Karpas-422 (cell line): ENCODE data around the gene METRNL. TPM values are rescaled to one million over a fixed set of nuclear protein-coding genes. Genes with fewer than 3 reads are reported as not detected.
"Not testable (repeated sequence)": the region's sequence is repeated elsewhere in the genome, so short reads cannot be mapped to it uniquely, and the experiment has no call there.

Source experiments
- DNase-seq: peaks from one replicate; pipeline ENCODE4 v3.0.0-alpha.2; 2015
- H2AFZ ChIP-seq: fragments of 200-600 bp; sonication (generic); 2 replicates; pipeline ENCODE4 v1.6.1; 2014; ENCODE audit warnings: antibody characterized with exemption, low read length, mixed read lengths
- H3K27ac ChIP-seq: fragments of 200-600 bp; sonication (generic); 2 replicates; pipeline ENCODE4 v1.5.1; 2014; ENCODE audit warnings: mild to moderate bottlenecking, low read length, moderate library complexity
- H3K27me3 ChIP-seq: fragments of 200-600 bp; sonication (generic); 2 replicates; pipeline ENCODE4 v1.6.1; 2014; ENCODE audit warnings: low read length, mixed read lengths
- H3K36me3 ChIP-seq: fragments of 200-600 bp; sonication (generic); 2 replicates; pipeline ENCODE4 v1.6.1; 2014; ENCODE audit warnings: low read length, mixed read lengths; ENCODE audit not compliant: insufficient read depth
- H3K4me1 ChIP-seq: fragments of 200-600 bp; sonication (generic); 2 replicates; pipeline ENCODE4 v1.6.1; 2014; ENCODE audit warnings: mild to moderate bottlenecking, low read length, mixed read lengths
- H3K4me2 ChIP-seq: fragments of 200-600 bp; sonication (generic); 2 replicates; pipeline ENCODE4 v1.6.1; 2014; ENCODE audit warnings: low read length, low read depth, mild to moderate bottlenecking; ENCODE audit not compliant: poor library complexity, severe bottlenecking
- H3K4me3 ChIP-seq: fragments of 200-600 bp; sonication (generic); 2 replicates; pipeline ENCODE4 v1.5.1; 2014; ENCODE audit warnings: mild to moderate bottlenecking, antibody characterized with exemption, low read length, mixed read lengths
- H3K79me2 ChIP-seq: fragments of 200-600 bp; sonication (generic); 2 replicates; pipeline ENCODE4 v1.6.1; 2014; ENCODE audit warnings: mild to moderate bottlenecking, low read length, mixed read lengths
- H3K9ac ChIP-seq: fragments of 200-600 bp; sonication (generic); 2 replicates; pipeline ENCODE4 v1.6.0; 2014; ENCODE audit warnings: low read length
- H3K9me2 ChIP-seq: fragments of 200-600 bp; sonication (generic), shearing (Covaris generic); replicated peaks from 2 replicates; pipeline ENCODE4 v1.6.0; 2014; ENCODE audit warnings: mild to moderate bottlenecking, low read length, moderate library complexity; ENCODE audit not compliant: insufficient read depth
- H3K9me3 ChIP-seq: fragments of 300-700, 200-600 bp; sonication (generic); 2 replicates; pipeline ENCODE4 v1.6.1; 2014; ENCODE audit warnings: low read length, mixed read lengths
- H4K20me1 ChIP-seq: fragments of 200-600 bp; sonication (generic); 2 replicates; pipeline ENCODE4 v1.6.1; 2014; ENCODE audit warnings: mild to moderate bottlenecking, antibody characterized with exemption, low read length, low read depth; ENCODE audit not compliant: insufficient read depth
- total RNA-seq: library from RNA; depleted of rRNA; stranded (reverse); fragments of >200 nt; shearing (Covaris generic); gene quantifications from 2 replicates; pipeline ENCODE4 v1.2.3, GENCODE V29; 2014; ENCODE audit warnings: low replicate concordance

Gene METRNL
- total RNA-seq, 1 experiment from 2014 or later, result 2.4 TPM

DNA sequence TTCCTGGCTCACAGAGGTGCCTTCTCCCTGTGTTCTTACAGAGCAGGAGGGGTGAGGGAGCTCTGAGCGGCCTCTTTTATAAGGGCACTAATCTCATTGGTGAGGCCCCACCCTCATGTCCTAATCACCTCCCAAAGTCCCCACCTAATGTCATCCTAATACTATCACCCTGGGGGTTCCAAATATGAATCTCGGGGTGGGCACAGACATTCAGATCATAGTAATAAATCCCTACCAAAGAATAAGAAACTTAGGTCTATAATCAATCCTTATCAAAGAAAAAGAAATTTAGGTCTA lies 32.3 kb upstream of the METRNL start:
- H3K9me2 ChIP-seq, result no peaks in the 10 kb centered on the region

GRCh38 chr17:83047818-83048475 lies 31.5 kb upstream of the METRNL start:
- H3K27ac ChIP-seq, H4K20me1 ChIP-seq, H2AFZ ChIP-seq, H3K9me3 ChIP-seq, H3K27me3 ChIP-seq, H3K9ac ChIP-seq, H3K9me2 ChIP-seq, H3K4me2 ChIP-seq, DNase-seq, H3K4me3 ChIP-seq, H3K79me2 ChIP-seq: not testable (repeated sequence)
- peaks cover 12% of the 10 kb centered on the region for H3K4me1 ChIP-seq
- H3K36me3 ChIP-seq, result peaks cover 18% of the 10 kb centered on the region

More for the DNA sequence above, 32.3 kb upstream of the METRNL start:
- Histone ChIP-seq H3K36me3 (peaks cover 26% of the 10 kb centered on the region), H2AFZ (no peak overlapping the region), H3K9me3 (peaks cover 13% of the 10 kb centered on the region), H3K4me2 (no peak overlapping the region), H3K9ac (no peak overlapping the region), H3K79me2 (no peaks in the 10 kb centered on the region), H3K4me3 (no peak overlapping the region), H4K20me1 (no peaks in the 10 kb centered on the region), H3K4me1 (peaks cover 6% of the 10 kb centered on the region), H3K27me3 (no peaks in the 10 kb centered on the region), H3K27ac (no peak overlapping the region)
- DNase-seq, result no peak

- Histone ChIP-seq H3K36me3 (peaks cover 10% of the 10 kb centered on the region), H3K9me3 (peaks cover 6% of the 10 kb centered on the region; the same call in 1 of the 2 replicates), H3K27ac (peak overlapping the region; percentile 53; the same call in 1 of the 2 replicates), H3K9ac (peak overlapping the region; percentile 83), H3K9me2 (no peaks in the 10 kb centered on the region), H3K27me3 (no peaks in the 10 kb centered on the region), H3K4me1 (peaks cover 24% of the 10 kb centered on the region), H3K79me2 (no peaks in the 10 kb centered on the region), H4K20me1 (no peaks in the 10 kb centered on the region), H3K4me3 (peak overlapping the region; percentile 75), H3K4me2 (peak overlapping the region; percentile 82), H2AFZ (peak overlapping the region; percentile 72; the same call in 1 of the 2 replicates)
- DNase-seq, result no peak
Observed at GRCh38 chr17:83050651-83051395, 28.6 kb upstream of the METRNL start.

- H3K79me2 ChIP-seq, result no peaks in the 10 kb centered on the region
- peak; percentile 99 for DNase-seq
- H3K36me3 ChIP-seq, result peaks cover 5% of the 10 kb centered on the region
- H3K9ac ChIP-seq, result peak overlapping the region; percentile 83
- H3K9me2 ChIP-seq, result no peaks in the 10 kb centered on the region
- peak overlapping the region; percentile 87; the same call in 1 of the 2 replicates for H2AFZ ChIP-seq
- H3K4me3 ChIP-seq, result peak overlapping the region; percentile 75
- H3K27ac ChIP-seq, result peak overlapping the region; percentile 53; the same call in 1 of the 2 replicates
- H3K9me3 ChIP-seq, result peaks cover 4% of the 10 kb centered on the region; the same call in 1 of the 2 replicates
- H3K4me1 ChIP-seq, result peaks cover 24% of the 10 kb centered on the region
- H4K20me1 ChIP-seq, result no peaks in the 10 kb centered on the region
- peak overlapping the region; percentile 82 for H3K4me2 ChIP-seq
- H3K27me3 ChIP-seq, result no peaks in the 10 kb centered on the region
Observed at GRCh38 chr17:83051396-83052240, 27.8 kb upstream of the METRNL start.

- Histone ChIP-seq H3K4me3 (peak overlapping the region; percentile 64), H3K27ac (no peak overlapping the region), H3K9me3 (no peaks in the 10 kb centered on the region), H3K27me3 (no peaks in the 10 kb centered on the region), H3K4me2 (peak overlapping the region; percentile 77), H3K79me2 (no peaks in the 10 kb centered on the region), H3K9ac (peak overlapping the region; percentile 77), H2AFZ (peak overlapping the region; percentile 87; the same call in 1 of the 2 replicates), H3K4me1 (peaks cover 24% of the 10 kb centered on the region), H3K36me3 (no peaks in the 10 kb centered on the region), H4K20me1 (no peaks in the 10 kb centered on the region), H3K9me2 (no peaks in the 10 kb centered on the region)
- no peak for DNase-seq
Observed at GRCh38 chr17:83052241-83052564, 27.2 kb upstream of the METRNL start.

DNA sequence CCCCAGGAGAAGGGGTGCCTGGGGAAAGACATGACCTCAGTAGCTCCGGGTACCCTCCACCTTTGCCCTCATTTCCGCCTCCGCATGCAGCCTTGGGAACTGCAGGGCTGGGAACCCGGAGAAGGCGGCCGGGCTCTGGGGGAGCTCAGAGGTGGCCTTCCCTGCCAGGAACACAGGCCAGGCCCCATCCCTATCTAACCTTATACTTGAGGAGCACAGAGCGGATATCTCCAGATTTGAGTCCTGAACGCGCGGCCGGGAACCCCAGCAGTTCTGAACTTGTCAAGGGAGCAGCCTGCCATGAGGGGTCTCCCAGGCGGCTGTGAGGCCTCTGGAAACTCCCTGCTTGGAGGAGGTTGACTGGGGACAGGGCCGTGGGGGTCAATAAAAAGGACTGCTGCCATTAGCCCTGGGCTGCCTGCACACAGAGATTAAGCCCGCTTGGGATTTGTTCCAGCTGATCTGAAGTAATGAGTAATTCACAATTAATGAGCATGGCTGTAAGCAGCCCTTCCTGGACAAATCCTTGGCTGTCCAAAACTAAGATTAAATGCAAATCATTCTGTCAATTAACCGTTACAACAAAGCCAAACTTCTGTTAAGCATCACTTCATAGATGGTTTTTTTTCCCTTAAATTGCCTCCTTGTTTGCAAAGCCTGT lies 26.3 kb upstream of the METRNL start:
- Histone ChIP-seq H3K9me2 (no peaks in the 10 kb centered on the region), H3K9ac (0 out of 2 replicates have a peak overlapping the region, but pooled peaks have one; percentile 3), H3K9me3 (no peaks in the 10 kb centered on the region), H3K4me1 (peaks cover 24% of the 10 kb centered on the region), H2AFZ (peak overlapping the region; percentile 93; the same call in 1 of the 2 replicates), H3K4me3 (no peak overlapping the region), H3K36me3 (no peaks in the 10 kb centered on the region), H3K4me2 (peak overlapping the region; percentile 24), H3K79me2 (no peaks in the 10 kb centered on the region), H3K27ac (no peak overlapping the region), H4K20me1 (no peaks in the 10 kb centered on the region), H3K27me3 (no peaks in the 10 kb centered on the region)
- no peak for DNase-seq

- Histone ChIP-seq H3K9me3 (no peaks in the 10 kb centered on the region), H4K20me1 (no peaks in the 10 kb centered on the region), H3K4me2 (peak overlapping the region; percentile 24), H3K4me3 (no peak overlapping the region), H3K27me3 (no peaks in the 10 kb centered on the region), H3K27ac (no peak overlapping the region), H3K4me1 (peaks cover 24% of the 10 kb centered on the region), H2AFZ (peak overlapping the region; percentile 93), H3K36me3 (no peaks in the 10 kb centered on the region), H3K9ac (peak overlapping the region; percentile 3; the same call in 1 of the 2 replicates), H3K9me2 (no peaks in the 10 kb centered on the region), H3K79me2 (no peaks in the 10 kb centered on the region)
- peak; percentile 52 for DNase-seq
Observed at GRCh38 chr17:83053739-83054451, 25.5 kb upstream of the METRNL start.
